AG08395 (cell line): ENCODE data around the gene SLC39A7.
A peak's percentile ranks its signal among the peaks of the same experiment; 100 is the strongest.

Source experiments
- DNase-seq: peaks from one replicate; pipeline ENCODE4 v3.0.0; 2012; ENCODE audit warnings: mixed read lengths, low spot score

SLC39A7 gene

GRCh38 chr6:33190504-33191107 lies 10.1 kb upstream of the SLC39A7 start:
- no peak for DNase-seq

- no peak for DNase-seq
Observed at GRCh38 chr6:33191383-33192104, 9.1 kb upstream of the SLC39A7 start.

GRCh38 chr6:33192105-33192646 lies 8.5 kb upstream of the SLC39A7 start, which contains the start of gene COL11A2:
Gene COL11A2, minus strand, starts transcription at chr6:33192467. Its CDS starts 227 bp downstream, at chr6:33192240.
- DNase-seq, result no peak

GRCh38 chr6:33192671-33193602 lies 7.7 kb upstream of the SLC39A7 start:
- peak; percentile 43 for DNase-seq

GRCh38 chr6:33193619-33194018 lies 7.0 kb upstream of the SLC39A7 start:
- DNase-seq, result no peak

GRCh38 chr6:33194431-33194979 lies 6.2 kb upstream of the SLC39A7 start:
- DNase-seq, result no peak

GRCh38 chr6:33195304-33196165 lies 5.1 kb upstream of the SLC39A7 start:
- DNase-seq, result no peak

GRCh38 chr6:33197431-33198048 lies 3.1 kb upstream of the SLC39A7 start:
- peak; percentile 78 for DNase-seq

GRCh38 chr6:33198159-33198852 lies 2.4 kb upstream of the SLC39A7 start:
- no peak for DNase-seq

GRCh38 chr6:33198853-33199436 lies 1.7 kb upstream of the SLC39A7 start:
- DNase-seq, result no peak

- peak; percentile 67 for DNase-seq
Observed at GRCh38 chr6:33199687-33200218, 914 bp upstream of the SLC39A7 start.

GRCh38 chr6:33201147-33201545 lies 479 bp downstream of the SLC39A7 start:
- no peak for DNase-seq

- DNase-seq, result no peak
Observed at GRCh38 chr6:33201935-33202334, 1.3 kb downstream of the SLC39A7 start.

GRCh38 chr6:33202799-33203198 lies 2.1 kb downstream of the SLC39A7 start:
- DNase-seq, result no peak

- no peak for DNase-seq
Observed at GRCh38 chr6:33203443-33204164, 2.9 kb downstream of the SLC39A7 start.

GRCh38 chr6:33204165-33204414 lies 3.4 kb downstream of the SLC39A7 start:
- no peak for DNase-seq

GRCh38 chr6:33204415-33205190 lies 3.9 kb downstream of the SLC39A7 start, which contains the start of gene HSD17B8:
Gene HSD17B8, plus strand, starts transcription at chr6:33204655. Its CDS starts 14 bp downstream, at chr6:33204669.
- DNase-seq, result peak; percentile 94
